Omental fat pad (tissue), 4 donors: ENCODE results near the gene ANKRD63. TPM values are rescaled to one million over a fixed set of nuclear protein-coding genes. Genes with fewer than 3 reads are reported as not detected.

ENCODE experiments used
- ATAC-seq: fragments of 150-250 bp; one replicate; pipeline ENCODE4 v1.9.1; 2016; ENCODE audit warnings: mild to moderate bottlenecking, moderate library complexity; ENCODE audit not compliant: low FRiP score
- DNase-seq: peaks from one replicate; pipeline ENCODE4 v3.0.0-alpha.2; 2019; ENCODE audit warnings: low spot score
- CTCF ChIP-seq, 3 donors: fragments of 450-650 bp; IDR thresholded peaks; one replicate each; pipeline ENCODE4 v1.5.1; 2016 to 2017; ENCODE audit warnings: antibody characterized with exemption in 3 of 3, mild to moderate bottlenecking in 3 of 3, moderate library complexity in 2 of 3
- total RNA-seq, 4 donors: library from RNA; depleted of rRNA; stranded (reverse); fragments of >200 nt; gene quantifications; one replicate each; pipeline ENCODE4 v1.1.0, GENCODE V29; 2016

The ANKRD63 gene
- total RNA-seq, 4 donors from 2014 or later, result not detected

- TF ChIP-seq CTCF (IDR thresholded peaks at IDR 0.05), result no peak
- ATAC-seq (no peak), DNase-seq (no peak)
Measured at GRCh38 chr15:40307421-40308211, 24.8 kb upstream of the ANKRD63 start, which contains the start of gene PLCB2. Gene PLCB2, minus strand, starts transcription at chr15:40307935. Its CDS starts 263 bp downstream, at chr15:40307672.

- no peak for TF ChIP-seq CTCF (IDR thresholded peaks at IDR 0.05)
- DNase-seq (no peak), ATAC-seq (no peak)
Measured at GRCh38 chr15:40306908-40307307, 24.0 kb upstream of the ANKRD63 start.

GRCh38 chr15:40306371-40306770 is 23.5 kb upstream of the ANKRD63 start:
- DNase-seq, result no peak
- no peak for TF ChIP-seq CTCF (IDR thresholded peaks at IDR 0.05)
- no peak for ATAC-seq

GRCh38 chr15:40305281-40305680 is 22.4 kb upstream of the ANKRD63 start:
- ATAC-seq (no peak), DNase-seq (peak; percentile 10)
- no peak for TF ChIP-seq CTCF (IDR thresholded peaks at IDR 0.05)

- no peak for DNase-seq
- no peak for ATAC-seq
- no peak for TF ChIP-seq CTCF (IDR thresholded peaks at IDR 0.05)
Measured at GRCh38 chr15:40303576-40303975, 20.7 kb upstream of the ANKRD63 start.

- DNase-seq (no peak), ATAC-seq (no peak)
- no peak for TF ChIP-seq CTCF (IDR thresholded peaks at IDR 0.05)
Measured at GRCh38 chr15:40302981-40303380, 20.1 kb upstream of the ANKRD63 start.

- DNase-seq, result no peak
- TF ChIP-seq CTCF (IDR thresholded peaks at IDR 0.05), result no peak
- ATAC-seq, result no peak
Measured at GRCh38 chr15:40302288-40302886, 19.5 kb upstream of the ANKRD63 start.
